IPS-18c (cell line): ENCODE data around the gene ARHGAP20.

ENCODE experiments used
- H3K4me3 ChIP-seq: 2 replicates; pipeline ENCODE4 v1.7.0; 2013; ENCODE audit warnings: low read depth, mild to moderate bottlenecking, low read length, moderate library complexity; ENCODE audit not compliant: insufficient read depth
- H3K9me3 ChIP-seq: one replicate; pipeline ENCODE4 v1.6.1; 2013; ENCODE audit warnings: mild to moderate bottlenecking, low read length, moderate library complexity; ENCODE audit not compliant: control insufficient read depth, insufficient read depth

Gene ARHGAP20, protein sequence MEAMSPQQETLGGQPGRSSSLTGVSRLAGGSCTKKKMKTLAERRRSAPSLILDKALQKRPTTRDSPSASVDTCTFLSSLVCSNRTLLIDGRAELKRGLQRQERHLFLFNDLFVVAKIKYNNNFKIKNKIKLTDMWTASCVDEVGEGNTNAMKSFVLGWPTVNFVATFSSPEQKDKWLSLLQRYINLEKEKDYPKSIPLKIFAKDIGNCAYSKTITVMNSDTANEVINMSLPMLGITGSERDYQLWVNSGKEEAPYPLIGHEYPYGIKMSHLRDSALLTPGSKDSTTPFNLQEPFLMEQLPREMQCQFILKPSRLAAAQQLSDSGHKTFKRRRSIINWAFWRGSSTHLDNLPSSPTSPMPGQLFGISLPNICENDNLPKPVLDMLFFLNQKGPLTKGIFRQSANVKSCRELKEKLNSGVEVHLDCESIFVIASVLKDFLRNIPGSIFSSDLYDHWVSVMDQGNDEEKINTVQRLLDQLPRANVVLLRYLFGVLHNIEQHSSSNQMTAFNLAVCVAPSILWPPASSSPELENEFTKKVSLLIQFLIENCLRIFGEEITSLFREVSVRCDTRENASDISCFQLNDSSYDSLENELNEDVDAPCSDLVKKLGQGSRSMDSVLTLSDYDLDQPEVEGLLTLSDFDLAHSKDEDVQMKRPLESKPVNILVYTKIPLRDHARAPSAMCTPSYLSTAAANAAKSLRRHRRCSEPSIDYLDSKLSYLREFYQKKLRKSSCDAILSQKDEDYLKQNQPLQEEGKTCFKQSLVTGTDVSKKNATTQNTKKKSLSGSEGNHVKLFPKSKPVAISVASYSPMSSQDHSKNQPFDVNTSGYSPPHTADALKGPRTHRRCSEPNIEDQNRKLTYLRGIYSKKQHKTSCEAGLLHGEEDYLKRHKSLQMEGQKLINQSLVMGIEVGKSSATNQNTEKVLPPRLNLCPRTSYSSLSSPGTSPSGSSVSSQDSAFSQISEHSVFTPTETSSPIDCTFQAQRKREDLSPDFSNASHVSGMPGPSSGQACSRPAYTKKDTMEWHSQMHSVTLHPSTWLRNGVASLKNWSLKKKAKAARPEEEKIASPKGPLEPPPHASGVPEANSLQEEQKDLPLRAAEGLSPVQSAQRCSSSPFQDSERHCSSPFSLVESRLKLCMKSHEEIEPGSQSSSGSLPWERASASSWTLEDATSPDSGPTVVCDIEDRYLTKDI

DNA sequence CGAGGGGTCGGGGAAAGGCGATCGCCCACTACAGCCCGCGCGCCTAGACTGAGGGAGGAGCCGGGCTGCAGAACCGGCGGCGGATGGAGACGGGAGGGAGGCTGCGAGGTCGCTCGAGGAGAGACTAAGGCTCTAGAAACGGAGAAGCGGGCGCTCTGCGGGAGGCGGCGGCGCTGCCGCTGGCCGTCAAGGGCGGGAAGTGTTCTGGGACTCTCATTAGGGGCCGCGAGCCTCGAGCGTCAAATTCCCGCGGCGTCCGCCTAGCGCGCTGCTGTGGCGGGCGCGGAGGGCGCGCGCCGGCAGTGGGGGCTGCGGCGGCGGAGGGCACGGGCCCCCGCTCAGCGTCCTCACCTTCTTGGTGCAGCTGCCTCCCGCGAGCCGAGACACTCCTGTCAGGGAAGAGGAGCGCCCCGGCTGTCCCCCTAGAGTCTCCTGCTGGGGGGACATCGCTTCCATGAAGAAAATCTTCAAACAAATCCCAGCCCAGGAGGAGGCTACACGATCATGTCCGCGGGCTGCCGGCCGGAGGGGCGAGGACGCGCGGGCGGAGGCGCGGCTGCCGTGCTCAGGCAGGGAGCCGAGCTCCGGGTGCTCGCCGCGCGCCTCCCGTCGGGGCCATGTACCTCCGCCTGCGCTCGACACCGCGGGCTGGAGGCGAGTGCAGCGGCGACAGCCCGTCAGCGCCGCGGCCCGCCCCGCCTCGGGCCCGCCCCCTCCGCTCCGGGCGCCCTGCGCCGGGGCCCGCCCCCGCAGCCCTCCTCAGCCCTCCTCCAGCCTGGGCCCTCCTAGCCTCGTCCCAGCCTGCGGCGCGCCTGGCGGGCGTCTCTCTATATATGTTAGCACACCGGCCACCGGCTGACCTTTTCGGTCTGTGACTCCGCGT, at the start of gene ARHGAP20:
TSS of gene ARHGAP20 (minus strand) at position 662 of the 883 bp plus-strand sequence. CDS start at position 456, 206 bp downstream.
- Histone ChIP-seq H3K4me3 (peak within 1 kb of the TSS; percentile 58), H3K9me3 (no peaks in the 10 kb centered on the region)

DNA sequence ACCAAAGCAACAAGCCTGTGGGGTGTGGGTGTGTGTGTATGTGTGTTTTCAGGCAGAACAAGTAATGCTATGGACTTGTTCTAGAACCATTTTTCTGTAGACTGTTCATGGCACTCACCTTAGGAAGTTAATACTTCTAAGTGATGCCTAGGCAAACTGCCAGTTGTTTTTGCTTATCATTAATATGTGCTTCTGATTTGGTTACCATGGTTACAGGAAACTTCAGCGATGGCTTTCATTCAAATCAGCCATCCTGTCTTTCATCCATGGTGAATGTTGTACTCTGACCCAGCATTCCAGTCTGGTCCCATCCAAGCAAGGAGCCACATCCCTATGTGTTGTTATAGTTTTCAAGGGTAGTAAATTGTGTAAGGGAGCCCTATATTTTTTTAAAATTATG, 49.8 kb upstream of the ARHGAP20 start:
- no peaks in the 10 kb centered on the region for H3K9me3 ChIP-seq

DNA sequence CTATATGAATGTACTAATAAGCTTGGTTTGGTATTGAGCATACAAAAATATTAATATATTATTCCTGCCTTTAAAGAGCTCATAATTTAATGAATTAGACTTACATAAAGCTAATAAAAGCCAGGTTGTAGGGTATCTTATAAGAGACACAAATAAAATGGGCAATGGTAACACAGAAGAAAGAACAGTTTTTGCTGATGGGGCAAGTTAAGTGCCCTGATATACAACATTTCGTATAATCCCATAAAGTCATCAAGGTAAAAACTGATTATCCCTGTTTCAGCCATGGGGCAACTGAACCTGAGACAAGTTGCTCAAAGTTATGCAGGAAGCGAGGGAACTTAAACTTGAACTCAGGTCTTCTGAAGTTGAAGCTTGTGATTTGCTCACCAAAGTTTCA, 48.9 kb upstream of the ARHGAP20 start:
- no peaks in the 10 kb centered on the region for H3K9me3 ChIP-seq

More for the DNA sequence above, 49.8 kb upstream of the ARHGAP20 start:
- H3K4me3 ChIP-seq: no peak overlapping the region

DNA sequence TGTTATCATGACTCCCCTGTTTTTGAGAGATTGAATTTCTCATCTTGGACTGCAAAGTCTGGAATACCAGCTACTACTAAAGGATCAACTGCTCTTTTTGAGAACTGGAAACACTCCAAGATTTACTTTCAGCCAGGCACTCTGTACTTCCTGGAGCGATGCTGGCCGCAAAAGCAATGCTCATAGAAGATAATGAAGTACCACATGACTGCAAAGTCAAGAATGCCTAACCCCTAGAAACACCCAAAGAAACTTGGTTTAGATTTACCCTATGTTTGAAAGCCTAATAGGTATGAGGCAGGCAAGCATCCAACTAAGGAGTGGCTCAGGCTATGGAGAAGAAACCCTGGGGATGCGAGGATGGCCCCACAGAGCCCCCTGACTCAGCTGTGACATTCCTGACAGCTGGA, 47.7 kb upstream of the ARHGAP20 start:
- no peaks in the 10 kb centered on the region for H3K9me3 ChIP-seq
- no peak overlapping the region for H3K4me3 ChIP-seq

More for the DNA sequence above, 48.9 kb upstream of the ARHGAP20 start:
- no peak overlapping the region for H3K4me3 ChIP-seq

DNA sequence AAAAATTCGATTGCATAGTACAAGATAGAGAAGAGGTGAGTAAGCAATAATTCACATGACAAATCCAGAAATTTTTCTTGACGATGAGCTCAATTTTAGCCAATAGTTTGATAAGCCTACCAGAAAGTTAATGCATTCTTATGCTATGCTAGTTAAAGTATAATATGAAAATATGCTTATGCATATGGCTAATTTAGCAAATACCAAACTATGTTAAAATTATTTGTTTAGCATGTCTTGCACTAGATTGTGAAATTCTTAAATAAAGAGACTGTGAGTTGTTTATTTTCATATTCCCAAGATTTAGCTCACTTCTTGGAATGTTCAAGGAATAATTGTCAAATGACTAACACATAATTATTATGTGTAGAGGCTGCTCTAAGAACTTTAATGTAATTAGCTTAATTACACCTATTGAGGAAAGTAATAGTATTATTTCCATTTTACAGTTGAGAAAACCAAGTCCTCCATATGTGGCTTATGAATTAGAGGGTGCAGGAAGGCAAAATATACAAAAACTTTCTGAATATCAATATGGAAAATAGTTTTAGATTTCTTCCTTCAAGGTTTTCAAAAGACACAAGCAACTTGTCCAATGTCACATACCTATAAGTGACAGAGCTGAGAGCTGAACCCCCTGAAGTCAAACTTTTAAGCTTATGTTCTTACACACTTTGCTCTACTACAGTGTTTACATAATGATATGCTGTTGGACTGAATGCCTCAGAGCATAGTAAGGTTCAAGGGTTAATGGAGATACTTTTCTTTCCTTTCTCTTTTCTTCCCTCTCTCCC, 45.9 kb upstream of the ARHGAP20 start:
- H3K9me3 ChIP-seq: no peaks in the 10 kb centered on the region
- H3K4me3 ChIP-seq: no peak overlapping the region

DNA sequence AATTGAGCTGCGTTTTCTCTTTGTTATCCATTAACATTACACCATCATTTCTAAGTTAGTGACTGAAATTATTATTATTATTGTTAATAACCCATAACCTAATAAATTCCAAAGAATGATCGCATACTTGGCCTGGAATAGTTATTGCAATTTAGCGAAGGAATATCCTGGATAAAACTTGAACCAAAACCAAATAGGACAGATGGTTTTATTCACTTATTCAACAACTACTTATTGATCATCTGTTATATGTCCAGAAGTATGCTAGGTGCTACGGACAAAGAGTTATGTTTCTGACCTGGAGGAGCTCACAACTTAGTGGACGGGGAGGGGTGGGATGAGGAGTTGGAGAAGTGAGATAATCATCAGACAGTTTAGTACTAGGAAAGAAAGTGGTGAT, 44.8 kb upstream of the ARHGAP20 start:
- Histone ChIP-seq H3K9me3 (no peaks in the 10 kb centered on the region), H3K4me3 (no peak overlapping the region)

DNA sequence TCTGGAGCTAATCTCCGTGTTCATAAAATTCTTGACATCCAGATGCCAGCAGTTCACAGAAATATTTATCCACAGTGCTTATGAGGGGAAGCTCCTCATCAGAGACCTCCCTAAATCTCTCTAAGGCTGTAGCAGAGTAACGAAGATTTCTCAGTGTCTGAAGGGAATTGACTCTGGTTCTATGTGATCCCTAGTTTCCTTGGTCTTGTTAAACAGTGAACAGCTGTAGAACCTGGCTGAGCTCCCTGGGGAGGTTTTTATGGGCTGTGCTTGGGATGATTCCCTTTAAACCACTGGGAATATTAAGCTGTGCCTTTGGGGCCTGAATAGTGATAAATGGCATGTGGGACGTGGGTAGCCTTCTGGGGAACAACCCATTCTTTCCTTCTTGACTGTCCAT, 43.7 kb upstream of the ARHGAP20 start:
- H3K9me3 ChIP-seq: no peaks in the 10 kb centered on the region
- no peak overlapping the region for H3K4me3 ChIP-seq

DNA sequence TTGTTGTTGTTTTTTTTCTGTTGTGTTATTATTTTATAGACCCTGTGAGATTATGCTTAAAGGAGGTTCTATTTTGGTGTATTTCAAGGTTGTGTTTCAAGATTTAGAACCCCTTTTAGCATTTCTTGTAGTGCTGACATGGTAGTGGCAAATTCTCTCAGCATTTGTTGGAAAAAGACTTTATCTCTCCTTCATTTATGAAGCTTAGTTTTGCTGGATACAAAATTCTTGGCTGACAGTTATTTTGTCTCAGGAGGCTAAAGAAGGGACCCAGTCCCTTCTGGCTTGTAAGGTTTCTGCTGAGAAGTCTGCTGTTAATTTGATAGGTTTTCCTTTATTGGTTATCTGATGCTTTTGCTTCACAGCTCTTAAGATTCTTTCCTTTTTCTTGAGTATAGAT, 40.7 kb upstream of the ARHGAP20 start:
- Histone ChIP-seq H3K4me3 (no peak overlapping the region), H3K9me3 (no peaks in the 10 kb centered on the region)

DNA sequence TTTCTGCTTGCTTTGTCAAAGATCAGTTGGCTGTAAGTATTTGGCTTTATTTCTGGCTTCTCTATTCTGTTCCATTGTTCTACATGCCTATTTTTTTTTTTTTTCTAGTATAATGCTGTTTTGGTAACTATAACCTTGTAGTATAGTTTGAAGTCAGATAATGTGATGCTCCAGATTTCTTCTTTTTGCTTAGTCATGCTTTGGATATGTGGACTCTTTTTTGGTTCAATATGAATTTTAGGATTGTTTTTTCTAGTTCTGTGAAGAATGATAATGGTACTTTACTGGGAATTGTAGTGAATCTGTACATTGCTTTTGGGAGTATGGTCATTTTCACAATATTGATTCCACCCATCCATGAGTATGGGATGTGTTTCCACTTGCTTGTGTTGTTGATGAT, 37.9 kb upstream of the ARHGAP20 start:
- Histone ChIP-seq H3K9me3 (no peaks in the 10 kb centered on the region), H3K4me3 (no peak overlapping the region)

DNA sequence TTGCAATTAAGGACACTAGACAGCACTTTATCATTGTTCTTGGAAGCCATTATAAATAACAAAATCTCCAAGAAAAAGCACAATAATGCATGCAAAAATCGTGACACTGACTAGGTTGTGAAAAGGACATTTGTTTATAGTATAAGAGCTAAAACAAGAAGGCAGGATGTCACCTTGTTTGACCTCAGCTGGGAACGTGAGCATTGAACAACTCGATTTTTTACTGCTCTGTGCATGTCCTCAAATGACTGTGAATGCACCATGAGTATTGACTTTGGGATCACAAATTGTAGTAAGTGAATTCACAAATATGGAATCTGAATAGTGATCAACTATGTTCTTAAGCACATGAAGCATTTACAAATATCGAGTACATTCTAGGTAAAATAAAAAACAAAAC, 35.3 kb upstream of the ARHGAP20 start:
- Histone ChIP-seq H3K4me3 (no peak overlapping the region), H3K9me3 (no peaks in the 10 kb centered on the region)

DNA sequence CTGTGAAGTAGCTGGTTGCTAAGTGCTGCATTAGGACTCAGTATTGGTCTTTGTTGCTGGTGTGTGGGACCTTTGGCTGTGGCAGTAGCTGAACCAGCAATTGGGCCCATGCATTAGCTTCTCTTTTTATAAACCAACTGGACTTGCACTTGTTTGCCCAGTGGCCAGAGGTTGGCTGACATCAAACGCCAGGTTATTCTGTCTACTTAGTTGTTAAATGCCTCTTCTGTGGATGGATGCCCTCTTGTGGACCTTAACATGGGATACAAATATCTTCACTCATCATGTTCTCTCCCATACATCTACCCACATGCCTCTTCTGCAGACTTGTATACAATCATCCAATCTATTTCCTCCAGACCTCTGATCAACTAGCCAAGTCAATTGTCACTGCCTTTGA, 26.4 kb upstream of the ARHGAP20 start:
- H3K9me3 ChIP-seq: no peaks in the 10 kb centered on the region
- no peak overlapping the region for H3K4me3 ChIP-seq

DNA sequence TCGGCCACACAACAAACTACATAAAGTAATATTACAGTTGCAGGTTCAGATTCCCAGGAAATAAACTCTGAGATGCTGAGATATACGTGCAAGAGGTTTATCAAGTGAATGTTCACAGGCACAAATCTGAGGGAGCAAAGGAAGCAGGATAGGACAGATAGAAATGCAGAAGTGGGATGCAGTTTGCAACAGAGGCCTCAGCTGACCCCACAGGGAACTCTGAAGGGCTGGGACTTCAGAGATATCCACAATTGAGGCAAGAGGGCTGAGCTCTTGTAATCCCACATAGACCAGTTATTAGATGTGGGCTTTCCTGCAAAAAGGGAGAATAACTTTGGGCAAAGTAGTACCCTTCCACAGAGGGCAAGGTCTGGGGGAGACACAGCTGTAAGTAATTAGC, 25.4 kb upstream of the ARHGAP20 start:
- Histone ChIP-seq H3K4me3 (no peak overlapping the region), H3K9me3 (no peaks in the 10 kb centered on the region)

DNA sequence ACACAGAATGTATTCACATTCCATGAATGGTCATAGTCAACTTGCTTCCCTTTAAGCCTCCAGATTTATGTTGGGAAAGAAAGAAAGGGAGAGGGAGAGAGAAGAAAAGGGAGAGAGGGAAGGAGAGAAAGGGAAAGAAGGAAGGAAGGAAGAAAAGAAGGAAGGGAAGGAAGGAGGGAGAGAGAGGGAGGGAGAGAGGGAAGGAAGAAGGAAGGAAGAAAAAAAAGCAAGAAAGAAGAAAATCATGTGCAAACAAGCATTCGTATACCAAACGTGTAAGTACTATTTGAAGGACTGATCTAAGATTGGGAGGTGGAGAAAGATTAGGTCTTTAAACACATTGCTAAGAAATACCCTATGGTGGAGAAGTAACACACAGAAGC, 23.9 kb upstream of the ARHGAP20 start:
- Histone ChIP-seq H3K9me3 (no peaks in the 10 kb centered on the region), H3K4me3 (no peak overlapping the region)

DNA sequence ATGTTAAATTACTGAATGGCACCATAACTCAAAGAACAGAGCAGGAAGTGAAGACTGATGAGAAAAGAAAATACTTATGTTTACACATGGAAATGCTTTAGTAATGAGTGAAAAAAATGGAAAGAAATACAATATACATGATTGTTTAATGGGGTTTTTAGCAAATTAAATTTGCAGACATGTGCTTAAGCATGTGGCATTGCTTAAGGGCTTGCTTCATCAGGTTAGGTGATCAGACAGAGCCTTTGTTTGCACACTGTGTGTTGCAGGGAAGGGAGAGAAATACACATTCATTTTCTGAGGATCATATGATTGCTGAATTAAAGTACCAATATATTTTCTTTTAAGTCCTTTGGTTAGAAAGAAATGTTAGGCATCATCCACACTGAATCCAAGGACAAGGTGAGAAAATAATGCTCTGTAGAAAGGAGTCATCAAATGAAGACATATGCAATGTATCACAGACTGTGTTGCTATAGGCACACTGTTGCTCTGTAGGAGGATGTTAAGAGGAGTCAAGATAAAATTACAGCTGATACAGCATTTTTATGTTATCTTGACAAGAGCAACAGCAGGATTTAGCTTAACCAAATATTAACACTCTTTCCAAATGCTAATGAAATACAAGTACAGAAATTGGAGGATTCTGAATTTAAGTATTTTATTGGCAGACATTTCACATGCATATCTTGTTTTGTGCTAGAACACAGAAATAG, 23.4 kb upstream of the ARHGAP20 start:
- no peaks in the 10 kb centered on the region for H3K9me3 ChIP-seq
- no peak overlapping the region for H3K4me3 ChIP-seq

DNA sequence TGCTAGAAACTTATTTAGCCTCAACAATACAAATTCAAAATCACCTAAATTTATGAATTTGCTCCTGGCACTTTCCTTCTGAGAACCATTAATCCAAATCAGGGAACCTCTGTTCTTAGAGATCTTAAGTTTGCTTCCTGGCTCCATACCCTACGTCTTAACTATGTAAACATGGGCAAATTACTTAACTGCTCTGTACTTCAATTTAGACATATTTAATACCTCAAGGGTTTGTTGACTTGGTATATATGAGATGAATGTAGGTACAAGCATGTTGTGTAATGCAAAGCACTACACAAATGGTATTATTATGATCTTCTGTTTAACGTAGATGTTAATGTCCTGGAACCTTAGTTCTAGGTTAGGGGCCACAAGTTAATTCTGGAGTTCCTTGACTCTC, 22.6 kb upstream of the ARHGAP20 start:
- Histone ChIP-seq H3K4me3 (no peak overlapping the region), H3K9me3 (no peaks in the 10 kb centered on the region)
